Stimulated activated effector memory CD8-positive, alpha-beta T cell treated with anti-CD3 and anti-CD28 coated beads, Interleukin-12 subunit alpha, Interleukin-12 subunit beta, amount 100 ng/mL, for 72 hours (primary cell): ENCODE measurements around the gene INSC.
A peak's percentile ranks its signal among the peaks of the same experiment; 100 is the strongest.

Experiments used
- ATAC-seq: fragments of 150-1000 bp; cut with Tn5 transposase; 2 replicates; pipeline ENCODE4 v1.10.0; 2021
- DNase-seq, 2 donors: peaks; one replicate each; pipeline ENCODE4 v3.0.0; 2021 to 2022; ENCODE audit warnings: low spot score in 2 of 2
- H3K27ac Mint-ChIP-seq: one replicate; pipeline ENCODE4 v1.8.0; 2022; ENCODE audit warnings: mild to moderate bottlenecking, mixed read lengths
- H3K36me3 Mint-ChIP-seq: one replicate; pipeline ENCODE4 v1.8.0; 2022; ENCODE audit warnings: mild to moderate bottlenecking, mixed read lengths
- H3K4me1 Mint-ChIP-seq: one replicate; pipeline ENCODE4 v1.8.0; 2022; ENCODE audit warnings: mixed read lengths
- H3K4me3 Mint-ChIP-seq: one replicate; pipeline ENCODE4 v1.8.0; 2022; ENCODE audit warnings: mild to moderate bottlenecking, mixed read lengths
- H3K9me3 Mint-ChIP-seq: one replicate; pipeline ENCODE4 v1.8.0; 2022; ENCODE audit warnings: mixed read lengths

The INSC gene

GRCh38 chr11:15101072-15101709, 13.5 kb upstream of the INSC start:
- no peak overlapping the region for H3K27ac Mint-ChIP-seq
- H3K4me3 Mint-ChIP-seq, result no peak overlapping the region
- no peaks in the 10 kb centered on the region for H3K4me1 Mint-ChIP-seq
- DNase-seq (peak; percentile 39 to 72), ATAC-seq (peak; percentile 69)
- no peaks in the 10 kb centered on the region for H3K9me3 Mint-ChIP-seq
- H3K36me3 Mint-ChIP-seq, result no peaks in the 10 kb centered on the region

DNA sequence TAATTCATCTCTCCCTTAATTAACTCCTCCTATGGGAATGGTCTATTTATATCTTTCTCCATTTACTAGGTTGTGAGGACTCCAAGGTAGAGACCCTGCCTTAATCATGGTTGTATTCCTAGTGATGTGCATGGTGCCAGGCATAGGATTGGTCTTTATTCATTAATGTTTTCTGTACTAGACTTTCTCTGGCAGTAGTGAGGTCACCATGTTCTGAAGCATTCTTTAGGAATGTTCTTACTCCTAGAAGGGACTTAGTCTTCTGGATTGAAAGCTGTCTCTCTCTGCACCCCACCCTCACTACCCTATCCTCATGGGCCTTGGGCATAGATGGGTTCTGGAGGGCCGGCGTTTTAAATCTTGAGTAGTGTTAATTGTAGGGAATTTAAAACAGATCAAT, 10.6 kb upstream of the INSC start:
- H3K36me3 Mint-ChIP-seq, result no peaks in the 10 kb centered on the region
- ATAC-seq, result no peak

DNA sequence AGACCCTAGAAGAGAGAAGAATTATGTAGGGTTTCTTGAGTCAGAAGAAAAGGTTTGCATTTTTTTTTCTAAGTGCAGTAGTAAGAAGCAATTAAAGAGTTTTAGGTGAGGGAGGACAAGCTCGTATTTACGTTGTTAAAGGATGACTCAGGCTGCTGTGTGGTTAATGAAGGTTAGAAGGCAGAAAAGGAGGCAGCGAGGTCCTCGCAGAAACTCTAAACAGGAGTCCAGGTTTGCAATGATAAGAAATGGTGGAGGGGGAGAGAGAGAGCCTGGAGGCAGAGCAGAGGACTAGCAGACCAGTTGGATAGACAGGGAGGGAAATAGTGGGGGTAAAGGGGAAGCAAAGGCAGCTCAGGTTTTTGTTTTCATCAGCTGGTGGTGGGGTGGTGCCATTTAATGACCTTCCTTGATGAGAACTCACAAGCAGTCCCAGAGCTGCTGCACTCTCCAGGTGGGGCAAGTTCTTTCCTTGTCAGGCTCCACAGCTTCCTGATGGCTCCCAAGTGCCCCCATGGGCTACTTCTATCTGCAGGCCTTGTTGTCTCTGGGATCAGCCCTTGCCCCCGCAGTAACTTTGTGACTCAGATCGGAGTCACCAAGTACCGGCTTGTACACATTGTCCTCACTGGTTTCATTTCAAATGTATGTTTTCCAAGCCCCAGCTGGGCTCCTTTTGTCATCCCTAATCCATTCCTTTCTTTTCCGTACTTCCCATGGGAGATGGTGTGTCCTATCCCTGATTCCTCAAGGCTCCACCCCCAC, 8.3 kb upstream of the INSC start:
- ATAC-seq (no peak), DNase-seq (no peak)
- Mint-ChIP-seq H3K27ac (no peak overlapping the region), H3K4me1 (no peaks in the 10 kb centered on the region), H3K9me3 (no peaks in the 10 kb centered on the region), H3K36me3 (no peaks in the 10 kb centered on the region), H3K4me3 (no peak overlapping the region)

More for the DNA sequence above, 10.6 kb upstream of the INSC start:
- no peaks in the 10 kb centered on the region for H3K4me1 Mint-ChIP-seq
- no peak overlapping the region for H3K27ac Mint-ChIP-seq
- no peak for DNase-seq
- H3K4me3 Mint-ChIP-seq, result no peak overlapping the region
- no peaks in the 10 kb centered on the region for H3K9me3 Mint-ChIP-seq

GRCh38 chr11:15107730-15108515, 6.8 kb upstream of the INSC start:
- ATAC-seq, result no peak
- Mint-ChIP-seq H3K36me3 (no peaks in the 10 kb centered on the region), H3K4me3 (no peak overlapping the region), H3K4me1 (no peaks in the 10 kb centered on the region), H3K9me3 (no peaks in the 10 kb centered on the region), H3K27ac (no peak overlapping the region)
- DNase-seq, result no peak

- no peak for DNase-seq
- no peak overlapping the region for H3K27ac Mint-ChIP-seq
- H3K4me3 Mint-ChIP-seq, result no peak overlapping the region
Observed at GRCh38 chr11:15108592-15109130, 6.1 kb upstream of the INSC start.

DNA sequence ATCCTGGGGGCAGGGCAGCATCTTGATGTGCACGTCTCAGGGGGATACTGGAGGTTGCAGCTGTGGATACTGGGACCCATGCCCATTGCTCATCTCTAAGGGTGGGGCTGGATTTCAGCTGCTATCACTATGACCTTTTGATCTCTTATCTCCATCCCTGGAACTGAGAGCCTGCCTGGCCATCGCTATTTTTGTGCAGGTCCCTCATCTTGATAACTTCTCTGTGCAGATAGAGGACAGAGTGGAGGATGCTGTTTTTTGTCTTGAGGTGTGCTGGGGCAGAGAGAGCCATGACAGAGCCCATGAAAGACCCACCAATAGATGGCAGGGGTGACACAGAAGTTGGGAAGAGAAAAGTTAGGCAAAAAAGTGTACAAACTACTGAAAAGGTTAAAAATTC, 5.1 kb upstream of the INSC start:
- ATAC-seq (no peak), DNase-seq (no peak)
- Mint-ChIP-seq H3K36me3 (no peaks in the 10 kb centered on the region), H3K9me3 (no peaks in the 10 kb centered on the region), H3K27ac (no peak overlapping the region), H3K4me1 (peaks cover 10% of the 10 kb centered on the region), H3K4me3 (no peak overlapping the region)

More at GRCh38 chr11:15108592-15109130, 6.1 kb upstream of the INSC start:
- Mint-ChIP-seq H3K36me3 (no peaks in the 10 kb centered on the region), H3K4me1 (peaks cover 6% of the 10 kb centered on the region), H3K9me3 (no peaks in the 10 kb centered on the region)
- ATAC-seq, result no peak

GRCh38 chr11:15111215-15111614, 3.5 kb upstream of the INSC start:
- no peak for ATAC-seq
- DNase-seq, result no peak
- no peak overlapping the region for H3K27ac Mint-ChIP-seq

GRCh38 chr11:15112131-15112541, 2.6 kb upstream of the INSC start:
- Mint-ChIP-seq H3K36me3 (no peaks in the 10 kb centered on the region), H3K9me3 (no peaks in the 10 kb centered on the region), H3K4me3 (no peak overlapping the region), H3K27ac (no peak overlapping the region), H3K4me1 (peaks cover 17% of the 10 kb centered on the region)
- no peak for ATAC-seq
- no peak for DNase-seq

More at GRCh38 chr11:15111215-15111614, 3.5 kb upstream of the INSC start:
- Mint-ChIP-seq H3K4me1 (peaks cover 17% of the 10 kb centered on the region), H3K9me3 (no peaks in the 10 kb centered on the region), H3K36me3 (no peaks in the 10 kb centered on the region), H3K4me3 (no peak overlapping the region)

GRCh38 chr11:15113381-15113780, 1.3 kb upstream of the INSC start:
- Mint-ChIP-seq H3K36me3 (no peaks in the 10 kb centered on the region), H3K27ac (peak overlapping the region; percentile 1)
- peak; percentile 69 for ATAC-seq

GRCh38 chr11:15115686-15116085, 963 bp downstream of the INSC start:
- DNase-seq (no peak), ATAC-seq (no peak)
- Mint-ChIP-seq H3K9me3 (no peaks in the 10 kb centered on the region), H3K4me1 (peaks cover 17% of the 10 kb centered on the region), H3K27ac (no peak overlapping the region), H3K4me3 (no peak overlapping the region), H3K36me3 (no peaks in the 10 kb centered on the region)

More at GRCh38 chr11:15113381-15113780, 1.3 kb upstream of the INSC start:
- peaks cover 17% of the 10 kb centered on the region for H3K4me1 Mint-ChIP-seq
- no peaks in the 10 kb centered on the region for H3K9me3 Mint-ChIP-seq
- H3K4me3 Mint-ChIP-seq, result no peak overlapping the region
- DNase-seq, result no peak

GRCh38 chr11:15117751-15118150, 3.0 kb downstream of the INSC start:
- Mint-ChIP-seq H3K36me3 (no peaks in the 10 kb centered on the region), H3K9me3 (no peaks in the 10 kb centered on the region), H3K4me3 (no peak overlapping the region), H3K27ac (no peak overlapping the region), H3K4me1 (peaks cover 17% of the 10 kb centered on the region)
- ATAC-seq, result no peak
- DNase-seq, result no peak

DNA sequence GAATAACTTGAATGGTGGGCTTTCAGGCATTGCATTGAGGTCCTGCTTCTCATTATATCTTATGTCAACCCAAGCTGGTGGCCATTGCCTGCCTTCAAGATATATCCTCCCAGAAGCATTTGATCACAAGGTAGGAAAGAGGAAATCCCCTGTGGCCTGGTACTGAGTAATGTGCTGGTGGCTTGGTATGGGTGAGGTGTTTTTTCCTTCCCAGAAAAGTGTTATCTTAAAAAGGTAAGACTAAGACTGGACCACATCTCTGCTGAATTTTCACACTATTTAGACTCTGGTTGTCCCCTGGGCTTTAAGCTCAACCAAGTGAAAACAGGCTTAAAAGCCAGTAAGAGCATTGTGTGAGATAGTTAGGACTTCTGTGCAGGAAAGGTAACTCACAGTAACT, 3.7 kb downstream of the INSC start:
- no peaks in the 10 kb centered on the region for H3K9me3 Mint-ChIP-seq
- H3K36me3 Mint-ChIP-seq, result no peaks in the 10 kb centered on the region
- H3K4me1 Mint-ChIP-seq, result peaks cover 13% of the 10 kb centered on the region
- DNase-seq, result no peak
- no peak overlapping the region for H3K4me3 Mint-ChIP-seq
- peak; percentile 85 for ATAC-seq
- no peak overlapping the region for H3K27ac Mint-ChIP-seq

- ATAC-seq (peak; percentile 15), DNase-seq (no peak)
- H3K36me3 Mint-ChIP-seq, result no peaks in the 10 kb centered on the region
- no peak overlapping the region for H3K27ac Mint-ChIP-seq
- peaks cover 6% of the 10 kb centered on the region for H3K4me1 Mint-ChIP-seq
- H3K4me3 Mint-ChIP-seq, result no peak overlapping the region
- no peaks in the 10 kb centered on the region for H3K9me3 Mint-ChIP-seq
Observed at GRCh38 chr11:15119352-15119751, 4.6 kb downstream of the INSC start.

DNA sequence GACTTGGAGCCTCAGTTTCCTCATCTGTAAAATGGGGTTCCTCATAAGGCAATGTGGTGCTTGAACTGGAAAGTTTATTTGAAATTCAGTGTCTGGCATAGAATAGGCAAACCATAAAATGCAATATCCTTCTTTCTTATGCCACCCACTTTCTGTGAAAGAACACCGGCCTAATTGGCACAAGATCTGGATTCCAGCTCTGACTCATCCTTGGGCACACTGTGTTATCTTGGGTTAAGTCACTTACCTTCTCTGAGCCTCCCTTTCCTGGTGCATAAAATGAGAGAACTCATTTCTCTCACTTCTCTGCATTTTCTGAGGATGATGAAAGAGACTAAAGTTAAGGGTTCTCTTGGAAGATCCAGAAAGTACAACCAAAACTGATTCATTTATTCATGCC, 5.1 kb downstream of the INSC start:
- Mint-ChIP-seq H3K9me3 (no peaks in the 10 kb centered on the region), H3K4me3 (no peak overlapping the region), H3K4me1 (peaks cover 4% of the 10 kb centered on the region), H3K36me3 (no peaks in the 10 kb centered on the region), H3K27ac (no peak overlapping the region)
- no peak for DNase-seq
- ATAC-seq, result no peak

DNA sequence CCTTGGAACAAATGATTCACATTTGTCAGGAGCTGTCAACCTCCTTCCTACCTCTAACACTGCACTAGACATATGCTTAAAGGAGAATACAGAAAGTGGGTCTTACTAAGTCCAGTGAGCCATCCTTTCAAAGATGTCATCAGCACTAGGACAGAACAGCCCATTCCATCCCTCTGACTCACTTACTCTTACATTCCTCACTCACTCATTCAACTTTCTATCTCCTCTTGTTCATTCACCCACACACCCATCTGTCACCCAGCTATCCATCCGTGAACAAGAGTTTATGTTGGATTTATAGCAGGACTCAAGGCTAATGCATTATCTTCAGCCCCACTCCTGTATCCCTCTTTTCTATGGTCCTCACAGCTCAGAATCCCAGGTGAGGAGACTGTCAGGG, 9.1 kb downstream of the INSC start:
- Mint-ChIP-seq H3K4me3 (no peak overlapping the region), H3K9me3 (no peaks in the 10 kb centered on the region), H3K27ac (no peak overlapping the region), H3K4me1 (no peaks in the 10 kb centered on the region), H3K36me3 (no peaks in the 10 kb centered on the region)
- ATAC-seq (no peak), DNase-seq (no peak)
